Fibroblast of skin of right quadriceps (primary cell): Measurements from ENCODE around the gene PEAK1.
A peak's percentile ranks its signal among the peaks of the same experiment; 100 is the strongest.
"Not testable (repeated sequence)": the region's sequence is repeated elsewhere in the genome, so short reads cannot be mapped to it uniquely, and the experiment has no call there.

Experiments
- DNase-seq: peaks from one replicate; pipeline ENCODE4 v3.0.0-alpha.2; 2013

The PEAK1 gene

DNA sequence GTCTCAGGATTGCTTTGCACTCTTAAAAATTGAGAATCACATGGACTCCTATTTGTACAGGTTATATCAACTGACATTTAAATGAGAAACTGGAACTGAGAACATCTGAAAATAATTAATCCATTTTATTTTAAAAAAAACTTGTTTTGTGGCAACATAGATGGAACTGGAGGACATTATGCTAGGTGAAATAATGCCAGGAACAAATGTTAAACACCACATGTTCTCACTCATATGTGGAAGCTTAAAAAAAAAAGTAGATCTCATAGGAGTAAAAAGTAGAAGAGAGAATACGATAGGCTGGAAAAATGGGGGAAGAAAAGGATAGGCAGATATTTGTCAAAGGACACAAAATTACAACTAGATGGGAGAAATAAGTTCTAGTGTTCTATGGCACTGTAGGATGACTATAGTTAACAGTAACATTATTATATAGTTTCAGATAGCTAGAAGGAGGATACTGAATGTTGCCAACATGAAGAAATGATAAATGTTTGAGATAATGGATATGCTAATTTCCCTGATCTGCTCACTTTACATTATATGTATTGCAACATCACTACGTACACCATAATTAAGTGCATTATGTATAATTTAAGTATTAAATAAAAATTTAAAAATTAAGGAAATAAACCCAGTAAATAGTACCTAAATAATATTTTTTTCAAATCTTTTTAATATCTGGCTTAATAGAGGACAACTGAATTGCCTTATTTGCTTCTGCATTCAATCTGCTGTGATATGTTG, 248.5 kb downstream of the PEAK1 start:
- no peak for DNase-seq

- DNase-seq, result peak; percentile 81
Measured at GRCh38 chr15:77168616-77169015, 251.3 kb downstream of the PEAK1 start.

GRCh38 chr15:77168141-77168540, 251.8 kb downstream of the PEAK1 start:
- DNase-seq, result peak; percentile 52

GRCh38 chr15:77167406-77167805, 252.5 kb downstream of the PEAK1 start:
- no peak for DNase-seq

DNA sequence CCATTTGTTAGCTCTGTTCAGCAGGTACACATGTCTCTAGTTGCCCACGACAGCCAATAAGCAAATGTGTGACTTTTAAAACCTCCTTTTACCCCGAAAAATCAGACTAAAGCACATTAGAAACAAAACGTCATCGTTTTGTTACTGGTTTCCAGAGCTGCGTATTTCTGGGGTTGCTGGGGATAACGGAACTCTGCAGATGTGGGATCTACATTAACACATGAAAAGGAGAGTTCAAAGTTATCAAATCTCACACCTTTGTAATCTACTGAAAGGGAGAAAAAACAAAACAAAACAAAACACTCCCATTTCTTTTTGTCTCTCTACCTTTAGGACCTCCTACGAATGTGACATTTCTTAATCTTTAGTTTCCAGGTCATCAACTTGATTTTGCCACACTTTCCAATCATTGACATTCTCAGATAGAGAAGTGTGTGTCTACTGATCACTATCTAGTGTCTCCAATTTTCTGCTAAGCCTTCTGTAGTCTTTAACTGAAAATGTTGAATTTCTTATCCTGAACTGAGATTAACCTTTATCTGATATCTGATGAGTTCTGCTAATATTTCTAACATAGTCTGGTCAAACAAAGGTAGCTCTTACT, 256.0 kb downstream of the PEAK1 start:
- no peak for DNase-seq

DNA sequence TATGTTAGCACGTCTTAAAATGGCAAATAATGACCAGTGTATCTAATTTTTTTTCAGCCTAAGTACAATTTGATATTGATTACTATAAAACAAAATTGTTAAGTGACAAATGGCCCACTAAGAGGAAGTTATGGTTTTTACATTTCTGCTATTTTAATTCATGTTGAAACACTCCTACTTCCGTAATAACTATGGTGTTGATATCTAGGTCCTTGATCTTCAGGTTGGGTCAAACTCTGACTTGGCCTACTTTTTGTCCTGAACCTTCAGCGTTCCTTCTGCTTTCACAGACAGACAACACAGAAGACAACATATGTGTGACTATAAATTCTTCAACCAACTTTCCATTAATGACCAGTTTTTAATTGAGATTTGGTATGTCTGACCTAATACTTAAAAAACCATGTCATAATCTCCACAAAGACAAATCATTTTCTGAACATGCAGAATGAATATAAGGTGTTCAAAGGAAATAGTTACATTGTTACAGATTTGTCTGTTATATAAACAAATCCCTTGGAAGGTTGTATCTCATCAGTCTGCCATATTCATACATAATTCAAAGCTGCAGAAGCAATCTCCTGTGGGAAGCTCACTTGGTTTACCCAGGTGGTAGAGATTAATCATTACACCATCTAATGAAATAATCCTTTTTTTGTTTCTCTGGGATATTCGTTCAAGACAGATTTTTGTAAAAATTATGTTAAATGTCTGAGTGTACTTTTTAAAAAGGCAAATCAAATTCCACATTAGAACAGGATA, 256.9 kb downstream of the PEAK1 start:
- no peak for DNase-seq

DNA sequence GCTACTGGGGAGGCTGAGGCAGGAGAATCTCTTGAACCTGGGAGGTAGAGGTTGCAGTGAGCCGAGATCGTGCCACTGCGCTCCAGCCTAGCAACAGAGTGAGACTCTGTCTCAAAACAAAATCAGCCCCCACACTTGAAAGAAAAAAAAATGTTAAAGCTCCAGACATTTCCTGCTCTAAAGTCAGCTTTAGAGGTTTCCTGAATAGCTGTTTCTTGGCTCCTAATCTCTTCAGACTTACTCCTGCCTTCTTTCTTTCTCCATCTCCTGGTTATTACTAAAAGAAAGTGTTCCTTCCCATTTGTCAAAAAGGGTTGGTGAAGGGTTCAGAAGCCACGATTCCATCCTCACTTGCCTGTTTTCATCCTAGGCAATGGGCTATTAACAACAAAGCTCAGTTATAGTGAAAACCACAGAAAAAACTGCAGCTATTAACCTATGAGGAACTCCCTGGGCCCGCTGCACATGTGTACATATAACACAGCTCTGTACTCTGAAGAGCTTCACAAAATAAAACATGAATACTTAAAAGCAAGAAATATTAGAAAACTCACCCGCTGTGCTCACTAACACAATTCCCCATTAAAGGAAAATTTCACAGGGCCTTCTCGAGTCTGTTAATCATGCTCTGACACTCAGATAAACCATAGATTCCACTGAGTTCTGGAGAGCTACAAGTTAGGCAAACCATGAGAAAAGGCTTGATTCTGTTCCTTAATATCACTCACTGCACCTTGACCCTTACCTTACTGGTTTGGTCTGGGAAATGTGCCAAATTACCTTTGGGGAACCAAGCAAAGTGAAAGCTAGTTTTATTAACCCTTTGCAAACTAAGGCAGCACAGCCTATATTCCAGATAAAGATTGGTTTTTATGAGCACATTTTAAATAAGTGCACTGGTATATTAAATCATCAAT, 259.1 kb downstream of the PEAK1 start:
- no peak for DNase-seq

GRCh38 chr15:77156000-77156399, 263.9 kb downstream of the PEAK1 start:
- DNase-seq, result not testable (repeated sequence)

DNA sequence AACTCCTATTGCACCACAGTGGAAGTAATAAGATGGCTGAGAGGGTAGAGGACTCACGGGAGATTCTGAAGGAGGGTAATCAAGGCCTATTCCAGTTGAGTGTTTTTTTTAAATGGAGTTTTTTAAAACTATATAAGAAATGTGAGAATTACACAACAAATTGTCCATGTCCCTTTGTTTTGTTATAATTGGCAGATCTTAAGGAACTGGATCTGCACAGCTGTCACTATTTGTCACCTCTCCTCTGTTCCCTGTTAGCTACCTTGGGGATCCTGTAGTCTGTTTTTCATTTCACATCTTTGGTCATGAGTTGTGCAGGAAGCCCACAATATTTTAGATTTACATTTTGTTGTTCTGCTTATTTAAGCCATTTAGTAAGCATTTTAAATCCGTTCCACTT, 271.7 kb downstream of the PEAK1 start:
- no peak for DNase-seq

DNA sequence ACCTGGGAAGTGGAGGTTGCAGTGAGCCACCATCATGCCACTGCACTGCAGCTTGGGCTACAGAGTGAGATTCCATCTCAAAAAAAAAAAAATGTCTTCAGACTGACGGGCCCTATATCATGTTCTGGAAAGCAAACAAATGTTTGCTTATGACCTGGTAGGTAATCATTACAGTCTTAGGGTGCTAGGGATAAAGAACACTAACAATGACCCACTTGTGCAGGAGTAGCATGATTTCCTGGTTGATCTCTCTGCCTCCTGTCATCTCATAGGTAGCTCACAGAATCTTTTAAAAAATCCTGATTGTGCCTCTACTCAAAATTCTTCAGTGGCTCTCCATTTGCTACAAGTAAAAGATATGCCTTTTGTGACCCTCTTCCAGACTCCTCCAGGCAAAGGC, 274.5 kb downstream of the PEAK1 start:
- DNase-seq, result no peak

- DNase-seq, result peak; percentile 100
Measured at GRCh38 chr15:77144492-77145070, 275.3 kb downstream of the PEAK1 start.

GRCh38 chr15:77144026-77144425, 275.9 kb downstream of the PEAK1 start:
- no peak for DNase-seq

- DNase-seq, result no peak
Measured at GRCh38 chr15:77143616-77144015, 276.3 kb downstream of the PEAK1 start.

- no peak for DNase-seq
Measured at GRCh38 chr15:77143191-77143590, 276.7 kb downstream of the PEAK1 start.

DNA sequence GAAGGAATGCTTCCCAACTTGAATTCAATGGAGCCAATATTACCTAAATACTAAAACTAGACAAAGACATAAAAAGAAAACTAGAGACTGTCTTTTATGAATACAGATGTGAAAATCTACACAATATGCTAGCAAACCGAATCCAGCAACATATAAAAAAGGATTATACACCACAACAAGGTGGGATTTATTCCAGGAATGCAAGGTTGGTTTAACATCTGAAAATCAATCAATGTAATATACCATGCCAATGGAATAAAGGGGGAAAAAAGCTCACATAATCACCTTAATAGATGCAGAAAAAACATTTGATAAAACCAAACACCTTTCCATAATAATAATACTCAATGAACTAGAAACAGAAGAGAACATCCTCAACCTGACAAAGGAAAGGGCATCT, 279.7 kb downstream of the PEAK1 start:
- no peak for DNase-seq

DNA sequence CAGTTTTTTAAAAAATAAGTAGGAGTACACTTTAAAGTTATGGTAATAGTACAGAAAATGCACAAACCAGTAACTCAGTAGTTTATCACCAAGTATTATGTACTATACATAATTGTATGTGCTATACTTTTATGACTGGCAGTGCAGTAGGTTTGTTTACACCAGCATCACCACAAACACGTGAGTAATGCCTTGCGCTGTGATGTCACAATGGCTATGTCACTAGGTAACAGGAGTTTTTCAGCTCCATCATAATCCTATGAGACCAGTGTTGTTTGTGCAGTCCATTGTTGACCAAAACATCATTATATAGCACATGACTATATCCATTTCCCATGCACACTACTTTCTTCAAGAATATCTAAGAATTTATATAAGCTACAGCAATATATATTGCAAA, 280.6 kb downstream of the PEAK1 start:
- DNase-seq, result no peak

DNA sequence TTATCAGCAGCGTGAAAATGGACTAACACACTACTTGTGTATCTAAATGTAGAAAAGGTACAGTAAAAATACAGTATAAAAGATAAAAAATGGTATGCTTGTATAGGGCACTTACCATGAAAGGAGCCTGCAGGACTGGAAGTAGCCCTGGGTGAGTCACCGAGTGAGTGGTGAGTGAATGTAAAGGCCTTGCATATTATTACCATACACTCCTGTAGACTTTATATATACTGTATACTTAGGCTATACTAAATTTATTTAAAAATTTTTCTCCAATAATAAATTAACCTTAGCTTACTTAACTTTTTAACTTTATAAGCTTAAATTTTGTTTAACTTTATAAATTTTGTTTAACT, 281.8 kb downstream of the PEAK1 start:
- DNase-seq, result peak; percentile 48

DNA sequence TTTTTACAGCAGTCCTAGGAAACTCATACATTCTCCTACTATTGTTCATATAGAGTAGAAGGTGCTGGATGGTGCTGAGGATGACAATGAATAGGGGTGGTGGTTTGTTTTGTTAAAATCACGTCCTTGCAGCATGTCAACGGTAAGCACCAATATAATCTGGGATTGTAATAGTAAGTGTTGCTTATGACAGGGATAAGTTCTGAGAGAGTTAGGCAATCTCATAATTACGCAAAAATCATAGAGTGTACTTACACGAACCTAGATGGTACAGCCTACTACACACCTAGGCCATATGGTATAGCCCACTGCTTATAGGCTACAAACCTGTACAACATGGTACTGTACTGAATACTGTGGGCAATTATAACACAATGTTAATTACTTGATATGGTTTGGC, 284.7 kb downstream of the PEAK1 start:
- DNase-seq, result no peak

DNA sequence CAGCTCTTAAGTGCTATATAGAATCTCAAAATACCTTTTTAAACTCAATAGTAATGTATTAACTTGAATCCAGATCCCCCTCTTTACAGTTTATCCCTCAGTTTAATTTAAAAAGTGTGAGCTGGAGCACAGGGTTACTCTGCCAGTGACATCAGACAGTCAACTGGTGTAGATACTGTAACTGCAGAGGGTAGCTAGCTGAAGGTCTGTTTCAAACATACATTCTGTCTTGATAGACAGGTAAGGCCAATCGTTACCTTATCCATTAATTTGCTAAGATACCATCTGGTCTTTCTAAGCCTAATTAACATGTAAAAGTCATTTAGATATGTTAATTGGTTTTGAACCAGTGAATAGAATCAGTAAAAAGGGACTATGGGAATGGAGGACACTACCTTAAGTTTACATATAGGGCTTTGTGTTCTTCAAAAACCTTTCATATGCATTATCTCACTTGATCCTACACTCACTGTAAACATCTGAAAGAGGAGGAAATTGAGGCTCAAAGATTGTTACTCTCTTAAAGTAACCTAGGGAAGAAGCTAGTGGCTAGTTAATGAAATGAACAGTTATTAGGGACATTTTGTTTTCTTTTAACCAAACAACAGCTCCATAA, 289.5 kb downstream of the PEAK1 start:
- DNase-seq, result no peak

GRCh38 chr15:77127626-77128025, 292.3 kb downstream of the PEAK1 start:
- DNase-seq, result no peak

DNA sequence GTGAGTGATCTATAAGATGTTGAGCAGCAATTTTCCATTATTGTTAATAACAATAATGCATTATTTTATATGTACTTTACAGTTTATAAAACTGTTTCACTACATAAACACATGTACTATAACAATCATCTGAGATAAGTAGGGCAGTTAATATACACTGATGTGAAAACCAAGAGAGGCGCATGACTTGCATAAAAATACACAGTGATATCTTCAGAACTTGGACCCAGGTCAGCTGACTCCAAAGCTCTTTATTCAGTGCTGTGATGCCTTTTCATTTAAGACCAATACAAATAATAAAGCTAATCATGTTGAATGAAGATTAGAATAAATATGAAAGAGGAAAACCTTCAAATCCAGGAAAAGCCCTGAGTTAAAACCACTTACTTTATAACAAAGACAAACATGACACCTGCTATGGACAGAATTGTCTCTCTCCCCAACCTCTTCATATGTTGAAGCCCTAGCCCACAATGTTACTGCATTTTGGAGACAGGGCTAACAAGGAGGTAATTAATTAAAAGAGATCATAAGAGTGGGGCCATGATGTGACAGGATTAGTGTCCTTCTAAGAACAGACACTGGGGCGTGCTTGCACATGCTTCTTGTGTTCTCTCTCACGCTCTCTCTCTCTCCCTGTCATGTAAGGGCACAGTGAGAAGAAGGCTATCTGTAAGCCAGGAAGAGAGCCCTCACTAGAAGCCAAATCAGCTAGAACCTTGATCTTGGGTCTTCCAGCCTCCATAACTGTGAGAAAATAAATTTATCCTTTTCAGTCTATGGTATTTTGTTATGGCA, 293.2 kb downstream of the PEAK1 start:
- no peak for DNase-seq
